Peyer's patch (tissue), 4 donors: ENCODE results near the gene BCL7B.

ENCODE experiments used
- POLR2A ChIP-seq, 2 donors: fragments of 450-650 bp; IDR thresholded peaks; one replicate each; pipeline ENCODE4 v1.5.1; 2017; ENCODE audit warnings: antibody characterized with exemption in 2 of 2, mild to moderate bottlenecking in 2 of 2, moderate library complexity in 2 of 2
- TF ChIP-seq, protein P1 (sequence below), 6 experiments: fragments of 450-650 bp in 4 of 6; fragments of 200-600 bp in 2 of 6; sonication (generic) in 1 of 6; IDR thresholded peaks; one replicate each; pipeline ENCODE4 v1.5.1; 2017 to 2019; ENCODE audit warnings: antibody characterized with exemption in 6 of 6, mild to moderate bottlenecking in 3 of 6, moderate library complexity in 1 of 6

DNA sequence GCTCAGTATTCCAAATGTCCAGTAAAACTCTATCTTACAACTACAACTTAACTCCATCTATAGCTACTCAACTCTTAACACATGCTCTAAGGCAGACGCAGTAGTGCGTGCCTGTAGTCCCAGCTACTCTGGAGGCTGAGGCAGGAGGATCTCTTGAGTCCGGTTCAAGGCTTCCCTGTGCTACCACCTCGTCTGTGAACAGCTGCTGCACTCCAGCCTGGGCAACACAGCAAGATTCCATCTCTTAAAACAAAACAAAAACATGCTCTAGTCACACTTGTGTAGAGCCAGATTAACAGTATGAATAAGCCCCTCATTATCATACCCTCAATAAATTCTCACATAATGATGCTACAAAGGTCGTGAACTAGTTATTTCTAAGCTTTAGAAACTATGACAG lies 39.0 kb downstream of the BCL7B start:
- TF ChIP-seq, protein P1, sequence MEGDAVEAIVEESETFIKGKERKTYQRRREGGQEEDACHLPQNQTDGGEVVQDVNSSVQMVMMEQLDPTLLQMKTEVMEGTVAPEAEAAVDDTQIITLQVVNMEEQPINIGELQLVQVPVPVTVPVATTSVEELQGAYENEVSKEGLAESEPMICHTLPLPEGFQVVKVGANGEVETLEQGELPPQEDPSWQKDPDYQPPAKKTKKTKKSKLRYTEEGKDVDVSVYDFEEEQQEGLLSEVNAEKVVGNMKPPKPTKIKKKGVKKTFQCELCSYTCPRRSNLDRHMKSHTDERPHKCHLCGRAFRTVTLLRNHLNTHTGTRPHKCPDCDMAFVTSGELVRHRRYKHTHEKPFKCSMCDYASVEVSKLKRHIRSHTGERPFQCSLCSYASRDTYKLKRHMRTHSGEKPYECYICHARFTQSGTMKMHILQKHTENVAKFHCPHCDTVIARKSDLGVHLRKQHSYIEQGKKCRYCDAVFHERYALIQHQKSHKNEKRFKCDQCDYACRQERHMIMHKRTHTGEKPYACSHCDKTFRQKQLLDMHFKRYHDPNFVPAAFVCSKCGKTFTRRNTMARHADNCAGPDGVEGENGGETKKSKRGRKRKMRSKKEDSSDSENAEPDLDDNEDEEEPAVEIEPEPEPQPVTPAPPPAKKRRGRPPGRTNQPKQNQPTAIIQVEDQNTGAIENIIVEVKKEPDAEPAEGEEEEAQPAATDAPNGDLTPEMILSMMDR (IDR thresholded peaks at IDR 0.05), result no peak
- no peak for TF ChIP-seq POLR2A (IDR thresholded peaks at IDR 0.05)
